Measurements from ENCODE around the gene SH3RF1.

- TF ChIP-seq EZH2 (IDR thresholded peaks at IDR 0.05; ENCODE audit: borderline replicate concordance, low read depth, low read length, severe bottlenecking) (no peak), CTCF (IDR thresholded peaks at IDR 0.05; ENCODE audit: borderline replicate concordance, extremely low read depth, low read length, poor library complexity, severe bottlenecking) (no peak)
Observed at GRCh38 chr4:169054879-169055278, 215.9 kb downstream of the SH3RF1 start.

All from DND-41 (cell line).